ENCODE data around the gene MVB12B.

DNA sequence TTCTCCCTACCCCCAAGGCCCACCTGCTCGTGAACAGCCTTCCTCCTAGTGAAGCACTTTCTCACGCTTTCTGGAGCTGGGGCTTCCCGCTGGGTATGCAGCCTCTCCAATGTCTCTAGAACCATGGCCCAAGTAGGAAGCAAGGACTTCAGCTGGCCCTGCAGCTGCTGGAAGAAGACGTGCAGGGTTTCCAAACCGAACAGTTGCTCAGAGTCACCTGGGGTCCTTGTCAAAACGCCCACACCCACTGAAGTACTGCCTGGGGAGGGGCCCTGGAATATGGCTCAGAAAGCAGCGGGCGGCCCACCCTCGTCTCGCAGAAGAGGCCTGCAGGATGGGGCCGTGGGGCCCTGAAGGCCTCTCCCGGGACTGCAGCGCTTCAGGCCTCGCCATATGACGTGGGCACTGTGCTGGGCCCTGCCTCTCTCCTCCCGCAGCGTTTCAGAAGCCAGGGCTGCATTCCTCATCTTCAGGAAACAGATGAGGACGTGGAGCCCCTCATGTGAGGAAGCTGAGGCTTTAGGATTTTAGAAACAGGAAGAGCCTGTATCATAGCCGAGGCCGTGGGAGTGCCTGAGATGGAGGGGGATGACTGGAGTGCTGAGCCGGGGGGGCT lies 171.1 kb downstream of the MVB12B start:
- TF ChIP-seq, protein P1, sequence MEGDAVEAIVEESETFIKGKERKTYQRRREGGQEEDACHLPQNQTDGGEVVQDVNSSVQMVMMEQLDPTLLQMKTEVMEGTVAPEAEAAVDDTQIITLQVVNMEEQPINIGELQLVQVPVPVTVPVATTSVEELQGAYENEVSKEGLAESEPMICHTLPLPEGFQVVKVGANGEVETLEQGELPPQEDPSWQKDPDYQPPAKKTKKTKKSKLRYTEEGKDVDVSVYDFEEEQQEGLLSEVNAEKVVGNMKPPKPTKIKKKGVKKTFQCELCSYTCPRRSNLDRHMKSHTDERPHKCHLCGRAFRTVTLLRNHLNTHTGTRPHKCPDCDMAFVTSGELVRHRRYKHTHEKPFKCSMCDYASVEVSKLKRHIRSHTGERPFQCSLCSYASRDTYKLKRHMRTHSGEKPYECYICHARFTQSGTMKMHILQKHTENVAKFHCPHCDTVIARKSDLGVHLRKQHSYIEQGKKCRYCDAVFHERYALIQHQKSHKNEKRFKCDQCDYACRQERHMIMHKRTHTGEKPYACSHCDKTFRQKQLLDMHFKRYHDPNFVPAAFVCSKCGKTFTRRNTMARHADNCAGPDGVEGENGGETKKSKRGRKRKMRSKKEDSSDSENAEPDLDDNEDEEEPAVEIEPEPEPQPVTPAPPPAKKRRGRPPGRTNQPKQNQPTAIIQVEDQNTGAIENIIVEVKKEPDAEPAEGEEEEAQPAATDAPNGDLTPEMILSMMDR (conservative IDR thresholded peaks at IDR 0.05; ENCODE audit: low read length) = no peak
- no peak for TF ChIP-seq EZH2phosphoT487 (IDR thresholded peaks at IDR 0.05; ENCODE audit: borderline replicate concordance)

Measured in Loucy (cell line).